Astrocyte (in vitro differentiated cells and primary cell): ENCODE results near the gene PATL2.

Source experiments
- EZH2 ChIP-seq: IDR thresholded peaks from 2 replicates; pipeline ENCODE4 v1.6.1; 2012; ENCODE audit warnings: mild to moderate bottlenecking, low read length, inconsistent platforms; ENCODE audit not compliant: insufficient read depth
- TF ChIP-seq, protein P1 (sequence below): IDR thresholded peaks from 2 replicates; pipeline ENCODE4 v1.5.1; 2011; ENCODE audit warnings: low read depth, mild to moderate bottlenecking, inconsistent platforms, low read length, moderate library complexity; ENCODE audit not compliant: insufficient read depth

DNA sequence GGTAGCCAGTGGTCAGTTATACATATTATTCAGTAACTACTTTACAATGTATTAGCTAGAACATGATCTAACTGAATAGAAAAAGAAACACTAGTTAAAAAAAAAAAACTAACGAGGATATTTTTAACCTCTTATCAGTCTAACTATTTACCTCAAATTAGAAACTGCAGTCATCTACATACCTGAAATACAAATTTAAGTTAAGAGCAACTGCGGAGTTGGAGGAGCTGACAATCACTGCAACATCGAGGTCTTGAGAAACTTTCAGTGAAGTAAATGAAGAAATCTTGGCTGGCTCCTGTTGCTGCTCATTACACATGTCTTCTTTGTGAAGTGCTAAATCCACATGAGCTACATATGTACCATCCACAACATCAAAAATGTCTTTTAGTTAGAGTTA lies 54.2 kb downstream of the PATL2 start:
- TF ChIP-seq, protein P1, sequence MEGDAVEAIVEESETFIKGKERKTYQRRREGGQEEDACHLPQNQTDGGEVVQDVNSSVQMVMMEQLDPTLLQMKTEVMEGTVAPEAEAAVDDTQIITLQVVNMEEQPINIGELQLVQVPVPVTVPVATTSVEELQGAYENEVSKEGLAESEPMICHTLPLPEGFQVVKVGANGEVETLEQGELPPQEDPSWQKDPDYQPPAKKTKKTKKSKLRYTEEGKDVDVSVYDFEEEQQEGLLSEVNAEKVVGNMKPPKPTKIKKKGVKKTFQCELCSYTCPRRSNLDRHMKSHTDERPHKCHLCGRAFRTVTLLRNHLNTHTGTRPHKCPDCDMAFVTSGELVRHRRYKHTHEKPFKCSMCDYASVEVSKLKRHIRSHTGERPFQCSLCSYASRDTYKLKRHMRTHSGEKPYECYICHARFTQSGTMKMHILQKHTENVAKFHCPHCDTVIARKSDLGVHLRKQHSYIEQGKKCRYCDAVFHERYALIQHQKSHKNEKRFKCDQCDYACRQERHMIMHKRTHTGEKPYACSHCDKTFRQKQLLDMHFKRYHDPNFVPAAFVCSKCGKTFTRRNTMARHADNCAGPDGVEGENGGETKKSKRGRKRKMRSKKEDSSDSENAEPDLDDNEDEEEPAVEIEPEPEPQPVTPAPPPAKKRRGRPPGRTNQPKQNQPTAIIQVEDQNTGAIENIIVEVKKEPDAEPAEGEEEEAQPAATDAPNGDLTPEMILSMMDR, result no peak
- no peak for TF ChIP-seq EZH2
